GM12878 (cell line): ENCODE data around the gene TRIM7. TPM values are rescaled to one million over a fixed set of nuclear protein-coding genes. Genes with fewer than 3 reads are reported as not detected.

Experiments used
- ATAC-seq: fragments of 200-7000 bp; cut with Tn5 transposase; 3 replicates; pipeline ENCODE4 v1.9.1; 2020; ENCODE audit warnings: mild to moderate bottlenecking, moderate library complexity
- BruUV-seq: library from RNA; stranded (reverse); fragments of 400-500 nt; replicated peaks from 2 replicates; lab custom pipeline; 2021; lab: Mats Ljungman, UMichigan
- CTCF ChIA-PET: fragments of 300-600 bp; sonication (Branson Sonifier 250); formaldehyde crosslinking; extraction: SDS; loops from one replicate; lab custom pipeline; 2021; ENCODE audit warnings: inconsistent platforms; lab: Yijun Ruan, JAX
- POLR2A ChIA-PET: fragments of 350-600 bp; formaldehyde crosslinking; extraction: SDS; loops from one replicate; lab custom pipeline; 2021; ENCODE audit warnings: inconsistent platforms; lab: Charles Lee
- RAD21 ChIA-PET: fragments of 300-600 bp; sonication (Branson Sonifier 250); formaldehyde crosslinking; loops from one replicate; lab custom pipeline; 2023; ENCODE audit warnings: antibody characterized with exemption; ENCODE audit not compliant: unreplicated experiment; lab: Charles Lee
- SMC1A ChIA-PET: fragments of 300-600 bp; sonication (Branson Sonifier 250); formaldehyde crosslinking; loops from one replicate; lab custom pipeline; 2023; ENCODE audit not compliant: unreplicated experiment, uncharacterized antibody; lab: Charles Lee
- DNase-seq: peaks from one replicate; pipeline ENCODE4 v3.0.0-alpha.2; 2011; ENCODE audit warnings: low read depth, low spot score
- FAIRE-seq: peaks from 3 replicates; lab custom pipeline; 2011; peaks lifted over from hg19 to GRCh38; lab: Jason Lieb, UNC
- H2AFZ ChIP-seq: 2 replicates; pipeline ENCODE4 v1.6.0; 2011; ENCODE audit warnings: low read depth, low read length, control low read depth; ENCODE audit not compliant: control insufficient read depth
- H3K27ac ChIP-seq: 2 replicates; pipeline ENCODE4 v1.5.1; 2011; ENCODE audit warnings: control low read depth; ENCODE audit not compliant: control insufficient read depth, insufficient read depth
- H3K27me3 ChIP-seq, 2 experiments: replicated peaks in 1 of 2; 2 replicates each; pipeline versions ENCODE4 v1.6.0 to v1.6.1; 2011; ENCODE audit warnings: low read length in 1 of 2; ENCODE audit not compliant: control insufficient read depth in 2 of 2, insufficient read depth in 2 of 2
- H3K36me3 ChIP-seq, 2 experiments: 2 replicates each; pipeline ENCODE4 v1.5.1; 2011; ENCODE audit warnings: low read length in 1 of 2; ENCODE audit not compliant: control insufficient read depth in 2 of 2, insufficient read depth in 2 of 2
- H3K4me1 ChIP-seq: 2 replicates; pipeline ENCODE4 v1.6.1; 2011; ENCODE audit warnings: mild to moderate bottlenecking, low read length, moderate library complexity, mixed read lengths; ENCODE audit not compliant: control insufficient read depth, insufficient read depth
- H3K4me2 ChIP-seq: 2 replicates; pipeline ENCODE4 v1.6.0; 2011; ENCODE audit warnings: control low read depth; ENCODE audit not compliant: control insufficient read depth, insufficient read depth
- H3K4me3 ChIP-seq: fragments of 200-600 bp; sonication (generic); 2 replicates; pipeline ENCODE4 v1.5.1; 2016
- H3K79me2 ChIP-seq: 2 replicates; pipeline ENCODE4 v1.6.0; 2011; ENCODE audit warnings: low read length; ENCODE audit not compliant: control insufficient read depth, insufficient read depth
- H3K9ac ChIP-seq: 2 replicates; pipeline ENCODE4 v1.8.0; 2011; ENCODE audit warnings: low read length, control low read depth, mixed read lengths; ENCODE audit not compliant: control insufficient read depth, insufficient read depth
- H3K9me3 ChIP-seq: replicated peaks from 3 replicates; pipeline ENCODE4 v1.5.1; 2011; ENCODE audit warnings: mild to moderate bottlenecking, low read length; ENCODE audit not compliant: control insufficient read depth, insufficient read depth
- H4K20me1 ChIP-seq: 2 replicates; pipeline ENCODE4 v1.6.0; 2011; ENCODE audit not compliant: control insufficient read depth, insufficient read depth
- ATF7 ChIP-seq: fragments of 450-650 bp; IDR thresholded peaks from 2 replicates; pipeline ENCODE4 v1.6.1; 2016; ENCODE audit warnings: low read depth, mild to moderate bottlenecking
- ESRRA ChIP-seq: IDR thresholded peaks from 2 replicates; pipeline ENCODE4 v1.6.1; 2012; ENCODE audit warnings: mild to moderate bottlenecking, low read length, improper control_type of control experiment
- HCFC1 ChIP-seq: fragments of 150-350 bp; IDR thresholded peaks from 2 replicates; pipeline ENCODE4 v1.6.1; 2014; ENCODE audit warnings: low read length
- PKNOX1 ChIP-seq: fragments of 450-650 bp; IDR thresholded peaks from 2 replicates; pipeline ENCODE4 v1.6.1; 2016; ENCODE audit warnings: mild to moderate bottlenecking
- RELA ChIP-seq: fragments of 450-650 bp; IDR thresholded peaks from 2 replicates; pipeline ENCODE4 v1.8.0; 2014; ENCODE audit warnings: borderline replicate concordance; ENCODE audit not compliant: partially characterized antibody
- SREBF1 ChIP-seq: IDR thresholded peaks from 2 replicates; pipeline ENCODE4 v1.6.1; 2012; ENCODE audit warnings: mild to moderate bottlenecking, low read length
- ZBTB4 ChIP-seq: fragments of 450-650 bp; formaldehyde crosslinking; IDR thresholded peaks from 2 replicates; pipeline ENCODE4 v1.4.0; 2022; ENCODE audit warnings: mild to moderate bottlenecking, moderate library complexity
- ZNF217 ChIP-seq: fragments of 450-650 bp; IDR thresholded peaks from 2 replicates; pipeline ENCODE4 v1.6.1; 2017; ENCODE audit warnings: antibody characterized with exemption, mild to moderate bottlenecking
- WGBS: methylation state at CpG from one replicate; pipeline ENCODE4 v1.1.6; 2016; ENCODE audit warnings: low lambda C conversion rate; ENCODE audit not compliant: insufficient replicate concordance, insufficient coverage; ENCODE audit errors: missing lambda C conversion rate; 5-methylcytosine and 5-hydroxymethylcytosine counted together
- in situ Hi-C: fragments of 300-500 bp; cut with MboI; formaldehyde crosslinking; loops from 9 replicates; pipeline ENCODE4 v1.14.3; 2018; ENCODE audit warnings: mixed read lengths
- intact Hi-C: fragments of 100-400 bp; cut with micrococcal nuclease; formaldehyde crosslinking; loops from one replicate; pipeline ENCODE4 v1.14.2; 2022; ENCODE audit not compliant: unreplicated experiment
- polyA plus RNA-seq, 11 experiments: library from polyadenylated mRNA; depleted of rRNA in 4 of 11; unstranded in 6 of 11; stranded (reverse) in 5 of 11; fragments of >200 nt; fragmentation: Nextera tagmentation in 4 of 11; fragmentation: Illumina TruSeq in 1 of 11; extraction: Ambion mirVana in 4 of 11; extraction: Trizol in 1 of 11; gene quantifications; 1 replicate in 1 of 11; 2 replicates in 10 of 11; pipeline versions ENCODE4 v1.2.1 to v1.2.3, GENCODE V29; 2011 to 2016; ENCODE audit warnings: inconsistent platforms in 2 of 11, missing spikeins in 2 of 11, low read depth in 1 of 11
- total RNA-seq, 4 experiments: library from RNA; depleted of rRNA in 3 of 4; stranded (reverse); fragments of >200 nt in 3 of 4; fragmentation: Illumina TruSeq in 1 of 4; extraction: Trizol in 1 of 4; gene quantifications; 2 replicates each; pipeline versions ENCODE4 v1.2.1 to v1.2.3, GENCODE V29; 2013 to 2021
- TF ChIP-seq, protein P1 (sequence below): fragments of 150-350 bp; IDR thresholded peaks from 2 replicates; pipeline ENCODE4 v1.6.1; 2014; ENCODE audit warnings: mild to moderate bottlenecking, low read depth, low read length
- TF ChIP-seq, protein P2 (sequence below): IDR thresholded peaks from 2 replicates; pipeline ENCODE4 v1.6.1; 2012; ENCODE audit warnings: low read depth, low read length, improper control_type of control experiment
- TF ChIP-seq, protein P3 (sequence below): fragments of 150-350 bp; IDR thresholded peaks from 2 replicates; pipeline ENCODE4 v1.6.1; 2016; ENCODE audit warnings: low read depth, low read length

Gene TRIM7
- total and polyA plus RNA-seq, 10 of the 15 experiments (the other 5 are each of a cell fraction or from before 2014, with no cell fraction given): 0.02 to 1.6 (median 0.41) TPM

GRCh38 chr5:181223058-181223728 lies 18.2 kb upstream of the TRIM7 start, which contains the start of gene TRIM41:
Gene TRIM41 (plus strand): TSS chr5:181223281. CDS start chr5:181224000, 719 bp downstream.
- peak within 1 kb of the TSS; percentile 95 for H3K27ac ChIP-seq
- SMC1A ChIA-PET: interaction anchor here (1.0 to 1.9 kb wide), 11 partner anchors 16 to 53 kb away, joined by 3 to 10 read pairs (median 4); partner anchors contain the start of genes RACK1 and TRIM7
- H3K27me3 ChIP-seq: no peaks in the 10 kb centered on the region
- H3K36me3 ChIP-seq: no peaks in the 10 kb centered on the region
- peak within 1 kb of the TSS; percentile 81 for H3K9ac ChIP-seq
- intact Hi-C loops (loop anchor here (1.0 to 2.0 kb wide), 2 partner anchors 21 to 38 kb away; partner anchors contain the start of gene TRIM52), in situ Hi-C loops (no loop called here)
- ATAC-seq: peak; percentile 77
- CTCF ChIA-PET: interaction anchor here (0.6 to 2.6 kb wide), 7 partner anchors 16 to 38 kb away, joined by 3 to 12 read pairs (median 3); no protein-coding TSS in a partner anchor
- H3K4me1 ChIP-seq: peaks cover 20% of the 10 kb centered on the region
- WGBS: under 1% methylated on average over 52 of the region's 59 CpGs
- BruUV-seq: no TSS peak
- peaks cover 23% of the 10 kb centered on the region for H3K79me2 ChIP-seq
- RAD21 ChIA-PET: interaction anchor here (0.6 to 2.6 kb wide), 8 partner anchors 16 to 38 kb away, joined by 3 to 25 read pairs (median 4); no protein-coding TSS in a partner anchor
- peak; percentile 94 for DNase-seq
- H3K4me2 ChIP-seq: peak within 1 kb of the TSS; percentile 92
- FAIRE-seq: peak; percentile 85
- H3K9me3 ChIP-seq: no peaks in the 10 kb centered on the region
- POLR2A ChIA-PET: interaction anchor here (1.3 to 5.1 kb wide), 11 partner anchors 11 to 38 kb away, joined by 5 to 36 read pairs (median 10); partner anchors contain the start of genes RACK1 and TRIM52
- H3K4me3 ChIP-seq: peak within 1 kb of the TSS; percentile 98
- no peaks in the 10 kb centered on the region for H4K20me1 ChIP-seq
- H2AFZ ChIP-seq: peak within 1 kb of the TSS; percentile 77
- TF ChIP-seq ZBTB4 (CRISPR knock-in tag) (no peak), ESRRA (peak; percentile 11; the same call in 1 of the 2 replicates), ZNF217 (no peak), ATF7 (peak; percentile 90), HCFC1 (peak; percentile 74), SREBF1 (0 out of 2 replicates have a peak, but pooled peaks have one; percentile 7), PKNOX1 (no peak), RELA (peak; percentile 82)
- TF ChIP-seq, protein P1, sequence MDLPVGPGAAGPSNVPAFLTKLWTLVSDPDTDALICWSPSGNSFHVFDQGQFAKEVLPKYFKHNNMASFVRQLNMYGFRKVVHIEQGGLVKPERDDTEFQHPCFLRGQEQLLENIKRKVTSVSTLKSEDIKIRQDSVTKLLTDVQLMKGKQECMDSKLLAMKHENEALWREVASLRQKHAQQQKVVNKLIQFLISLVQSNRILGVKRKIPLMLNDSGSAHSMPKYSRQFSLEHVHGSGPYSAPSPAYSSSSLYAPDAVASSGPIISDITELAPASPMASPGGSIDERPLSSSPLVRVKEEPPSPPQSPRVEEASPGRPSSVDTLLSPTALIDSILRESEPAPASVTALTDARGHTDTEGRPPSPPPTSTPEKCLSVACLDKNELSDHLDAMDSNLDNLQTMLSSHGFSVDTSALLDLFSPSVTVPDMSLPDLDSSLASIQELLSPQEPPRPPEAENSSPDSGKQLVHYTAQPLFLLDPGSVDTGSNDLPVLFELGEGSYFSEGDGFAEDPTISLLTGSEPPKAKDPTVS: no peak
- TF ChIP-seq, protein P2, sequence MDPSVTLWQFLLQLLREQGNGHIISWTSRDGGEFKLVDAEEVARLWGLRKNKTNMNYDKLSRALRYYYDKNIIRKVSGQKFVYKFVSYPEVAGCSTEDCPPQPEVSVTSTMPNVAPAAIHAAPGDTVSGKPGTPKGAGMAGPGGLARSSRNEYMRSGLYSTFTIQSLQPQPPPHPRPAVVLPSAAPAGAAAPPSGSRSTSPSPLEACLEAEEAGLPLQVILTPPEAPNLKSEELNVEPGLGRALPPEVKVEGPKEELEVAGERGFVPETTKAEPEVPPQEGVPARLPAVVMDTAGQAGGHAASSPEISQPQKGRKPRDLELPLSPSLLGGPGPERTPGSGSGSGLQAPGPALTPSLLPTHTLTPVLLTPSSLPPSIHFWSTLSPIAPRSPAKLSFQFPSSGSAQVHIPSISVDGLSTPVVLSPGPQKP: peak; percentile 84
- TF ChIP-seq, protein P3, sequence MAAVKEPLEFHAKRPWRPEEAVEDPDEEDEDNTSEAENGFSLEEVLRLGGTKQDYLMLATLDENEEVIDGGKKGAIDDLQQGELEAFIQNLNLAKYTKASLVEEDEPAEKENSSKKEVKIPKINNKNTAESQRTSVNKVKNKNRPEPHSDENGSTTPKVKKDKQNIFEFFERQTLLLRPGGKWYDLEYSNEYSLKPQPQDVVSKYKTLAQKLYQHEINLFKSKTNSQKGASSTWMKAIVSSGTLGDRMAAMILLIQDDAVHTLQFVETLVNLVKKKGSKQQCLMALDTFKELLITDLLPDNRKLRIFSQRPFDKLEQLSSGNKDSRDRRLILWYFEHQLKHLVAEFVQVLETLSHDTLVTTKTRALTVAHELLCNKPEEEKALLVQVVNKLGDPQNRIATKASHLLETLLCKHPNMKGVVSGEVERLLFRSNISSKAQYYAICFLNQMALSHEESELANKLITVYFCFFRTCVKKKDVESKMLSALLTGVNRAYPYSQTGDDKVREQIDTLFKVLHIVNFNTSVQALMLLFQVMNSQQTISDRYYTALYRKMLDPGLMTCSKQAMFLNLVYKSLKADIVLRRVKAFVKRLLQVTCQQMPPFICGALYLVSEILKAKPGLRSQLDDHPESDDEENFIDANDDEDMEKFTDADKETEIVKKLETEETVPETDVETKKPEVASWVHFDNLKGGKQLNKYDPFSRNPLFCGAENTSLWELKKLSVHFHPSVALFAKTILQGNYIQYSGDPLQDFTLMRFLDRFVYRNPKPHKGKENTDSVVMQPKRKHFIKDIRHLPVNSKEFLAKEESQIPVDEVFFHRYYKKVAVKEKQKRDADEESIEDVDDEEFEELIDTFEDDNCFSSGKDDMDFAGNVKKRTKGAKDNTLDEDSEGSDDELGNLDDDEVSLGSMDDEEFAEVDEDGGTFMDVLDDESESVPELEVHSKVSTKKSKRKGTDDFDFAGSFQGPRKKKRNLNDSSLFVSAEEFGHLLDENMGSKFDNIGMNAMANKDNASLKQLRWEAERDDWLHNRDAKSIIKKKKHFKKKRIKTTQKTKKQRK: no peak
